ENCODE data around the gene GRN. TPM values are rescaled to one million over a fixed set of nuclear protein-coding genes. Genes with fewer than 3 reads are reported as not detected.
"Not testable (repeated sequence)": the region's sequence is repeated elsewhere in the genome, so short reads cannot be mapped to it uniquely, and the experiment has no call there.

GRN gene
- total RNA-seq, 1 experiment from 2014 or later, result 127 TPM

DNA sequence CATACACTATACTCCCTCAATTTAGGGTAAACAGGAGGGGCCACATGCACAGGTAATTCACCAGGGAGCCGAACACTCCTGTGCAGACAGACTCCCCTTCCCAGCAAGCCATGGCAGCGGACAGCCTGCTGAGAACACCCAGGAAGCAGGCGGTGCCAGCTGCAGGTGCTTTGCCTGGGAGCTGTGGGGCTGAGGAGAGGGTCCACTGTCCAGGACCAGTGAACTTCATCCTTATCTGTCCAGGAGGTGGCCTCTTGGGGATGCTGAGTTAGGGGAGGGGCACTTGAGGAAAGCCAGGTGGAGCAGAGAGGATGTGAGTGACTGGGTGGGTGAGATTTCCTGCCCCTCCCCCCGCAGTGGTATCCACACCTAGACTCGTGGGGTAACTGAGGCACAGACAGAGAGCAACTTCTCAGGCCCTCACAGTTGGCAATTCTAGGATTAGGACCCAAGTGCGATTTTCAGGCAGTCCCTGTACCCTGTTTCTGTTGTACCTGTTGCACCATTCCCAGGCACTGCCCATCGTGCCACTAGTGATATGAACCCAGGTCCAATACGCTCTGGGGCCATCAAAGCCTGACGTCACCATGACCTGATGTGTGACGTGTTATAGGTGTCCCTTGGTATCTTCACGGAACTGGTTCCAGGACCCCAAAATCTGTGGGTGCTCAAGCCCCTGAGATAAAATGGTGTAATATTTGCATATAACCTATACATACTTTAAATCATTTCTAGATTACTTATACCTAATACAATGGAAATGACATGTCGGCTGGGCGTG is 1.2 kb downstream of the GRN start:
- H3K9me3 Mint-ChIP-seq, result no peaks in the 10 kb centered on the region
- no peak overlapping the region for H3K18ac ChIP-seq (ENCODE audit: insufficient read length, low read depth, low read length)
- H4K5ac ChIP-seq (ENCODE audit: insufficient read length, low read depth, low read length), result no peak overlapping the region
- peaks cover 5% of the 10 kb centered on the region for H3K23me2 ChIP-seq (ENCODE audit: insufficient read length, low read depth, low read length, poor library complexity, severe bottlenecking)
- H3K4me1 ChIP-seq (ENCODE audit: insufficient read depth, low read length), result no peaks in the 10 kb centered on the region
- no peak overlapping the region for H3K56ac ChIP-seq (ENCODE audit: insufficient read length, low read depth, low read length)
- H2AFZ ChIP-seq (ENCODE audit: low read length), result no peak overlapping the region
- TF ChIP-seq CTCF (conservative IDR thresholded peaks at IDR 0.05), result no peak
- H3T11ph ChIP-seq (ENCODE audit: low read length), result no peak overlapping the region
- H3K27ac Mint-ChIP-seq, result no peak overlapping the region; a peak in 1 of 7 replicates
- no peak overlapping the region for H2AK5ac ChIP-seq (ENCODE audit: insufficient read length, low read length)
- no peak overlapping the region for H2BK12ac ChIP-seq (ENCODE audit: insufficient read length, low read depth, low read length)
- no CpG with 5 or more reads among the region's 13 CpGs for WGBS (ENCODE audit: extremely low coverage, insufficient read length, low lambda C conversion rate)
- no peak overlapping the region for H4K8ac ChIP-seq (replicated peaks; ENCODE audit: insufficient read length, low read depth, low read length)
- H3K27ac ChIP-seq (ENCODE audit: insufficient read length, low read depth, low read length), result no peak overlapping the region
- H2BK5ac ChIP-seq (ENCODE audit: insufficient read length, low read length), result no peak overlapping the region
- peak; percentile 31 for DNase-seq
- no peaks in the 10 kb centered on the region for H3K9me3 ChIP-seq (ENCODE audit: control insufficient read depth, low read depth, low read length)
- no peak overlapping the region for H3K4ac ChIP-seq (ENCODE audit: low read depth, low read length)
- no peak overlapping the region for H2BK20ac ChIP-seq (ENCODE audit: low read depth, low read length, poor library complexity, severe bottlenecking)
- no peak overlapping the region for H2BK15ac ChIP-seq (ENCODE audit: low read depth, low read length)
- H3K14ac ChIP-seq (ENCODE audit: insufficient read depth, low read length), result no peak overlapping the region
- H3K4me2 ChIP-seq (ENCODE audit: insufficient read depth, insufficient read length, low read length), result peak overlapping the region; percentile 89
- H3K36me3 Mint-ChIP-seq (ENCODE audit: insufficient read depth in 1 of 3, low read depth in 3 of 3), result peaks cover 0 to 4% (median 3%) of the 10 kb centered on the region in 3 experiments; a peak in 4 of 7 replicates
- no peaks in the 10 kb centered on the region for H4K20me1 ChIP-seq (ENCODE audit: control insufficient read depth, insufficient read depth, insufficient read length)
- no peak overlapping the region for H2BK120ac ChIP-seq (ENCODE audit: low read depth, low read length, poor library complexity, severe bottlenecking)
- no peak overlapping the region for H3K9ac ChIP-seq (ENCODE audit: extremely low read depth, insufficient read length, low read length)
- no peaks in the 10 kb centered on the region for H3K79me2 ChIP-seq (ENCODE audit: insufficient read depth, low read length)
- H3K79me1 ChIP-seq (ENCODE audit: insufficient read depth, low read depth, low read length, poor library complexity, severe bottlenecking), result no peaks in the 10 kb centered on the region
- H3K27me3 ChIP-seq (ENCODE audit: insufficient read depth, low read length), result no peaks in the 10 kb centered on the region
- peaks cover 23% of the 10 kb centered on the region for H3K27me3 Mint-ChIP-seq (ENCODE audit: low read depth)
- H3K23ac ChIP-seq (ENCODE audit: insufficient read length, low read depth, low read length), result no peak overlapping the region
- H4K91ac ChIP-seq (ENCODE audit: insufficient read length, low read depth, low read length), result no peak overlapping the region
- peaks cover 8% of the 10 kb centered on the region in 2 experiments for H3K4me1 Mint-ChIP-seq
- peak overlapping the region; percentile 82 to 94 for H3K4me3 Mint-ChIP-seq

- H3K18ac ChIP-seq (ENCODE audit: insufficient read length, low read depth, low read length); H2AFZ ChIP-seq (ENCODE audit: low read length); H3T11ph ChIP-seq (ENCODE audit: low read length); H3K27ac ChIP-seq (ENCODE audit: insufficient read length, low read depth, low read length); H4K8ac ChIP-seq (replicated peaks; ENCODE audit: insufficient read length, low read depth, low read length); DNase-seq; H2BK15ac ChIP-seq (ENCODE audit: low read depth, low read length); H3K23me2 ChIP-seq (ENCODE audit: insufficient read length, low read depth, low read length, poor library complexity, severe bottlenecking); H3K4me3 Mint-ChIP-seq; H3K23ac ChIP-seq (ENCODE audit: insufficient read length, low read depth, low read length); H2BK20ac ChIP-seq (ENCODE audit: low read depth, low read length, poor library complexity, severe bottlenecking); H2AK5ac ChIP-seq (ENCODE audit: insufficient read length, low read length); H2BK12ac ChIP-seq (ENCODE audit: insufficient read length, low read depth, low read length); H4K91ac ChIP-seq (ENCODE audit: insufficient read length, low read depth, low read length); H2BK120ac ChIP-seq (ENCODE audit: low read depth, low read length, poor library complexity, severe bottlenecking); H3K27me3 ChIP-seq (ENCODE audit: insufficient read depth, low read length); H3K4ac ChIP-seq (ENCODE audit: low read depth, low read length); H3K9me3 Mint-ChIP-seq; H3K56ac ChIP-seq (ENCODE audit: insufficient read length, low read depth, low read length); H4K5ac ChIP-seq (ENCODE audit: insufficient read length, low read depth, low read length); H3K9ac ChIP-seq (ENCODE audit: extremely low read depth, insufficient read length, low read length); H3K14ac ChIP-seq (ENCODE audit: insufficient read depth, low read length); H3K4me2 ChIP-seq (ENCODE audit: insufficient read depth, insufficient read length, low read length); H3K79me2 ChIP-seq (ENCODE audit: insufficient read depth, low read length); H2BK5ac ChIP-seq (ENCODE audit: insufficient read length, low read length); H4K20me1 ChIP-seq (ENCODE audit: control insufficient read depth, insufficient read depth, insufficient read length); H3K79me1 ChIP-seq (ENCODE audit: insufficient read depth, low read depth, low read length, poor library complexity, severe bottlenecking); H3K27ac Mint-ChIP-seq; H3K9me3 ChIP-seq (ENCODE audit: control insufficient read depth, low read depth, low read length); H3K4me1 Mint-ChIP-seq; H3K4me1 ChIP-seq (ENCODE audit: insufficient read depth, low read length): not testable (repeated sequence)
- H3K36me3 Mint-ChIP-seq (ENCODE audit: insufficient read depth in 1 of 3, low read depth in 3 of 3), result peaks cover 0 to 13% (median 4%) of the 10 kb centered on the region in 3 experiments; a peak in 6 of 7 replicates
- H3K27me3 Mint-ChIP-seq (ENCODE audit: low read depth), result peaks cover 18% of the 10 kb centered on the region
- WGBS (ENCODE audit: extremely low coverage, insufficient read length, low lambda C conversion rate), result no CpG with 5 or more reads among the region's 18 CpGs
Measured at GRCh38 chr17:44347206-44348055, 2.3 kb downstream of the GRN start.

Measured in H9 (cell line).